Endothelial cell of umbilical vein (primary cell): Measurements from ENCODE around the gene PIK3AP1. TPM values are rescaled to one million over a fixed set of nuclear protein-coding genes. Genes with fewer than 3 reads are reported as not detected.

Experiments
- BruUV-seq: library from RNA; stranded (reverse); fragments of 400-500 nt; replicated peaks from 2 replicates; lab custom pipeline; 2021; lab: Mats Ljungman, UMichigan
- CTCF ChIA-PET: fragments of 300-600, 350-600 bp; sonication (Branson Sonifier 250); formaldehyde crosslinking; loops from one replicate; lab custom pipeline; 2021; ENCODE audit warnings: antibody characterized with exemption, inconsistent platforms; lab: Charles Lee
- POLR2A ChIA-PET: fragments of 300-600, 350-600 bp; sonication (Branson Sonifier 250); formaldehyde crosslinking; loops from one replicate; lab custom pipeline; 2021; ENCODE audit warnings: antibody characterized with exemption, inconsistent platforms; lab: Charles Lee
- DNase-seq: peaks from one replicate; pipeline ENCODE4 v3.0.0-alpha.2; 2011; ENCODE audit warnings: low read depth, low spot score
- FAIRE-seq: peaks from 2 replicates; lab custom pipeline; 2011; peaks lifted over from hg19 to GRCh38; lab: Jason Lieb, UNC
- H2AFZ ChIP-seq: 2 replicates; pipeline ENCODE4 v1.6.0; 2012; ENCODE audit warnings: low read depth, low read length, control low read depth, inconsistent platforms
- H3K27ac ChIP-seq: 2 replicates; pipeline ENCODE4 v1.5.1; 2011; ENCODE audit warnings: low read depth, mild to moderate bottlenecking, control low read depth, low read length, moderate library complexity; ENCODE audit not compliant: insufficient read depth
- H3K27me3 ChIP-seq, 2 experiments: 2 replicates each; pipeline versions ENCODE4 v1.6.0 to v1.6.1; 2011; ENCODE audit warnings: low read length in 2 of 2, mixed read lengths in 1 of 2; ENCODE audit not compliant: control insufficient read depth in 2 of 2, insufficient read depth in 2 of 2
- H3K36me3 ChIP-seq, 2 experiments: 2 replicates in 1 of 2; 3 replicates in 1 of 2; pipeline ENCODE4 v1.5.1; 2011; ENCODE audit warnings: low read length in 2 of 2, mild to moderate bottlenecking in 1 of 2, moderate library complexity in 1 of 2; ENCODE audit not compliant: control insufficient read depth in 2 of 2, insufficient read depth in 2 of 2; ENCODE audit errors: extremely low read depth in 1 of 2
- H3K4me1 ChIP-seq: 3 replicates; pipeline ENCODE4 v1.5.1; 2011; ENCODE audit warnings: mild to moderate bottlenecking, low read length; ENCODE audit not compliant: control insufficient read depth, insufficient read depth; ENCODE audit errors: extremely low read depth
- H3K4me2 ChIP-seq: 2 replicates; pipeline ENCODE4 v1.6.1; 2011; ENCODE audit warnings: low read length, control low read depth, mixed read lengths; ENCODE audit not compliant: insufficient read depth
- H3K4me3 ChIP-seq, 3 experiments: fragments of 200-600 bp in 1 of 3; sonication (generic), shearing (Covaris generic) in 1 of 3; replicated peaks in 1 of 3; 2 replicates each; pipeline ENCODE4 v1.5.1; 2011 to 2016; ENCODE audit warnings: control low read depth in 3 of 3, low read length in 3 of 3, mild to moderate bottlenecking in 2 of 3, inconsistent platforms in 1 of 3, low read depth in 1 of 3, moderate library complexity in 1 of 3; ENCODE audit not compliant: insufficient read depth in 1 of 3
- H3K79me2 ChIP-seq: 2 replicates; pipeline ENCODE4 v1.6.0; 2012; ENCODE audit warnings: low read length, inconsistent platforms; ENCODE audit not compliant: control insufficient read depth, insufficient read depth
- H3K9ac ChIP-seq: replicated peaks from 2 replicates; pipeline ENCODE3; 2011; ENCODE audit warnings: low read length, control low read depth; ENCODE audit not compliant: insufficient read depth; ENCODE audit errors: extremely low read depth
- H3K9me1 ChIP-seq: replicated peaks from 3 replicates; pipeline ENCODE4 v1.6.0; 2011; ENCODE audit warnings: mild to moderate bottlenecking, low read length; ENCODE audit not compliant: control insufficient read depth, insufficient read depth; ENCODE audit errors: extremely low read depth
- H3K9me3 ChIP-seq: replicated peaks from 2 replicates; pipeline ENCODE4 v1.5.1; 2012; ENCODE audit warnings: low read length, inconsistent platforms; ENCODE audit not compliant: control insufficient read depth, insufficient read depth
- H4K20me1 ChIP-seq: replicated peaks from 2 replicates; pipeline ENCODE3; 2011; ENCODE audit warnings: mild to moderate bottlenecking, low read length; ENCODE audit not compliant: control insufficient read depth, insufficient read depth; ENCODE audit errors: extremely low read depth
- CTCF ChIP-seq, 2 donors: IDR thresholded peaks; 1 replicate in 1 of 2; 2 replicates in 1 of 2; pipeline ENCODE4 v1.5.1; 2011; ENCODE audit warnings: low read length in 2 of 2, mild to moderate bottlenecking in 2 of 2, moderate library complexity in 2 of 2, control low read depth in 1 of 2, inconsistent platforms in 1 of 2, low read depth in 1 of 2; ENCODE audit not compliant: insufficient read depth in 1 of 2; ENCODE audit errors: extremely low read depth in 1 of 2
- EZH2 ChIP-seq: IDR thresholded peaks from 2 replicates; pipeline ENCODE4 v1.6.1; 2012; ENCODE audit warnings: borderline replicate concordance, low read depth, mild to moderate bottlenecking, moderate library complexity, low read length, inconsistent platforms; ENCODE audit not compliant: severe bottlenecking
- FOS ChIP-seq: IDR thresholded peaks from 2 replicates; pipeline ENCODE4 v1.6.1; 2011; ENCODE audit warnings: mild to moderate bottlenecking, low read length, moderate library complexity, borderline replicate concordance; ENCODE audit not compliant: insufficient read depth
- GATA2 ChIP-seq: IDR thresholded peaks from 2 replicates; pipeline ENCODE4 v1.7.0; 2011; ENCODE audit warnings: low read depth, mild to moderate bottlenecking, moderate library complexity, mixed read lengths, low read length; ENCODE audit not compliant: insufficient read length, insufficient read depth
- JUN ChIP-seq: IDR thresholded peaks from 2 replicates; pipeline ENCODE4 v1.6.1; 2011; ENCODE audit warnings: borderline replicate concordance, low read depth; ENCODE audit not compliant: insufficient read length, insufficient read depth
- MAX ChIP-seq: IDR thresholded peaks from 2 replicates; pipeline ENCODE4 v1.6.1; 2011; ENCODE audit not compliant: insufficient read depth, insufficient read length
- MYC ChIP-seq: IDR thresholded peaks from one replicate; pipeline ENCODE4 v1.6.1; 2011; ENCODE audit warnings: mild to moderate bottlenecking, low read depth, low read length
- POLR2A ChIP-seq: IDR thresholded peaks from 2 replicates; pipeline ENCODE4 v1.6.1; 2012; ENCODE audit warnings: low read depth, mild to moderate bottlenecking, control low read depth, low read length
- POLR2AphosphoS5 ChIP-seq: IDR thresholded peaks from 2 replicates; pipeline ENCODE4 v1.6.1; 2012; ENCODE audit warnings: low read depth, mild to moderate bottlenecking, control low read depth, low read length, moderate library complexity; ENCODE audit not compliant: insufficient read depth
- dilution Hi-C: fragments of 300-500 bp; cut with MboI; formaldehyde crosslinking; loops from one replicate; pipeline ENCODE4 v1.15.0; 2019; ENCODE audit warnings: low sequenced_read_pairs; ENCODE audit not compliant: extremely low pct_ligation_motif_present
- intact Hi-C: fragments of 100-400 bp; cut with micrococcal nuclease; formaldehyde crosslinking; loops from one replicate; pipeline ENCODE4 v1.10.0; 2022
- polyA plus RNA-seq, 4 experiments: library from polyadenylated mRNA; depleted of rRNA in 3 of 4; stranded (reverse) in 3 of 4; unstranded in 1 of 4; fragments of >200 nt; gene quantifications; 2 replicates each; pipeline versions ENCODE4 v1.2.1 to v1.2.3, GENCODE V29; 2011 to 2012; ENCODE audit warnings: missing spikeins in 1 of 4
- total RNA-seq: library from RNA; stranded (reverse); gene quantifications from 2 replicates; pipeline ENCODE4 v1.2.3, GENCODE V29; 2021

PIK3AP1 gene
- total and polyA plus RNA-seq, 2 donors (not counting 3 experiments of a cell fraction or from before 2014, with no cell fraction given), result 0.04 TPM; not detected in 1

GRCh38 chr10:96695366-96695765, 24.9 kb downstream of the PIK3AP1 start:
- Histone ChIP-seq H3K36me3 (no peaks in the 10 kb centered on the region), H3K79me2 (no peaks in the 10 kb centered on the region), H3K27ac (no peak overlapping the region), H3K4me3 (no peak overlapping the region), H3K4me1 (no peaks in the 10 kb centered on the region), H3K9ac (no peak overlapping the region), H3K27me3 (no peaks in the 10 kb centered on the region), H3K9me1 (no peaks in the 10 kb centered on the region), H2AFZ (no peak overlapping the region), H3K4me2 (no peak overlapping the region), H4K20me1 (no peaks in the 10 kb centered on the region), H3K9me3 (no peaks in the 10 kb centered on the region)
- no TSS peak for BruUV-seq
- POLR2A ChIA-PET, result no interaction called here
- TF ChIP-seq EZH2, result no peak
- no peak for TF ChIP-seq POLR2A
- TF ChIP-seq JUN, result no peak
- TF ChIP-seq MYC, result no peak
- no peak for TF ChIP-seq MAX
- TF ChIP-seq FOS, result no peak
- no peak for TF ChIP-seq CTCF (IDR thresholded peaks at IDR 0.05; ENCODE audit: extremely low read depth in 1 of 2, insufficient read depth in 1 of 2, low read depth in 1 of 2, low read length in 2 of 2)
- TF ChIP-seq GATA2, result no peak
- no peak for TF ChIP-seq POLR2AphosphoS5
- dilution Hi-C loops, result no loop called here
- CTCF ChIA-PET, result interaction anchor here (1.4 kb wide), 1 partner anchor 55 kb away, joined by 5 read pairs; no protein-coding TSS in a partner anchor
- FAIRE-seq, result no peak
- no peak for DNase-seq
- intact Hi-C loops, result no loop called here
